Measurements from ENCODE around the gene GUCY2D.
A peak's percentile ranks its signal among the peaks of the same experiment; 100 is the strongest.

GUCY2D gene

GRCh38 chr17:7972131-7972785 is 30.2 kb upstream of the GUCY2D start:
- H3K27ac ChIP-seq (ENCODE audit: low read length): no peak overlapping the region
- 0 out of 2 replicates have a peak, but pooled peaks cover 1% of the 10 kb centered on the region for H3K27me3 ChIP-seq (ENCODE audit: control insufficient read depth, insufficient read depth, low read length)
- no peak overlapping the region for H3K4me3 ChIP-seq (ENCODE audit: low read length)
- no peak for DNase-seq (ENCODE audit: low read depth, low spot score)
- WGBS (ENCODE audit: insufficient coverage, insufficient read length): no CpG with 5 or more reads among the region's 8 CpGs
- H3K36me3 ChIP-seq (ENCODE audit: control insufficient read depth, insufficient read depth, low read length): no peaks in the 10 kb centered on the region
- no peaks in the 10 kb centered on the region for H3K4me1 ChIP-seq (ENCODE audit: control insufficient read depth, insufficient read depth, low read length)
- peaks cover 2% of the 10 kb centered on the region; the same call in 1 of the 2 replicates for H3K9me3 ChIP-seq (ENCODE audit: control insufficient read depth, insufficient read depth, low read length)

GRCh38 chr17:7974638-7975131 is 27.7 kb upstream of the GUCY2D start:
- no peak overlapping the region for H3K4me3 ChIP-seq (ENCODE audit: low read length)
- 0 out of 2 replicates have a peak, but pooled peaks cover 1% of the 10 kb centered on the region for H3K27me3 ChIP-seq (ENCODE audit: control insufficient read depth, insufficient read depth, low read length)
- no peaks in the 10 kb centered on the region for H3K4me1 ChIP-seq (ENCODE audit: control insufficient read depth, insufficient read depth, low read length)
- no peak overlapping the region for H3K27ac ChIP-seq (ENCODE audit: low read length)
- peaks cover 2% of the 10 kb centered on the region; the same call in 1 of the 2 replicates for H3K9me3 ChIP-seq (ENCODE audit: control insufficient read depth, insufficient read depth, low read length)
- DNase-seq (ENCODE audit: low read depth, low spot score): no peak
- H3K36me3 ChIP-seq (ENCODE audit: control insufficient read depth, insufficient read depth, low read length): no peaks in the 10 kb centered on the region

- Histone ChIP-seq H3K4me3 (ENCODE audit: low read length) (no peak overlapping the region), H3K36me3 (ENCODE audit: control insufficient read depth, insufficient read depth, low read length) (no peaks in the 10 kb centered on the region), H3K27ac (ENCODE audit: low read length) (no peak overlapping the region), H3K27me3 (ENCODE audit: control insufficient read depth, insufficient read depth, low read length) (no peaks in the 10 kb centered on the region), H3K4me1 (ENCODE audit: control insufficient read depth, insufficient read depth, low read length) (no peaks in the 10 kb centered on the region), H3K9me3 (ENCODE audit: control insufficient read depth, insufficient read depth, low read length) (peaks cover 2% of the 10 kb centered on the region; the same call in 1 of the 2 replicates)
- WGBS (ENCODE audit: insufficient coverage, insufficient read length): no CpG with 5 or more reads among the region's 4 CpGs
- DNase-seq (ENCODE audit: low read depth, low spot score): no peak
These were observed 25.4 kb upstream of the GUCY2D start for GRCh38 chr17:7977039-7977438.

- Histone ChIP-seq H3K4me1 (ENCODE audit: control insufficient read depth, insufficient read depth, low read length) (no peaks in the 10 kb centered on the region), H3K27me3 (ENCODE audit: control insufficient read depth, insufficient read depth, low read length) (no peaks in the 10 kb centered on the region), H3K9me3 (ENCODE audit: control insufficient read depth, insufficient read depth, low read length) (peaks cover 2% of the 10 kb centered on the region; the same call in 1 of the 2 replicates), H3K4me3 (ENCODE audit: low read length) (no peak overlapping the region), H3K27ac (ENCODE audit: low read length) (no peak overlapping the region), H3K36me3 (ENCODE audit: control insufficient read depth, insufficient read depth, low read length) (no peaks in the 10 kb centered on the region)
- WGBS (ENCODE audit: insufficient coverage, insufficient read length): no CpG with 5 or more reads among the region's 5 CpGs
- DNase-seq (ENCODE audit: low read depth, low spot score): no peak
These were observed 24.6 kb upstream of the GUCY2D start for GRCh38 chr17:7977805-7978204.

GRCh38 chr17:7982173-7982572 is 20.2 kb upstream of the GUCY2D start:
- Histone ChIP-seq H3K9me3 (ENCODE audit: control insufficient read depth, insufficient read depth, low read length) (no peaks in the 10 kb centered on the region), H3K4me3 (ENCODE audit: low read length) (no peak overlapping the region), H3K27ac (ENCODE audit: low read length) (no peak overlapping the region), H3K4me1 (ENCODE audit: control insufficient read depth, insufficient read depth, low read length) (no peaks in the 10 kb centered on the region), H3K36me3 (ENCODE audit: control insufficient read depth, insufficient read depth, low read length) (no peaks in the 10 kb centered on the region), H3K27me3 (ENCODE audit: control insufficient read depth, insufficient read depth, low read length) (no peaks in the 10 kb centered on the region)
- WGBS (ENCODE audit: insufficient coverage, insufficient read length): no CpG with 5 or more reads among the region's 7 CpGs
- no peak for DNase-seq (ENCODE audit: low read depth, low spot score)

- Histone ChIP-seq H3K4me1 (ENCODE audit: control insufficient read depth, insufficient read depth, low read length) (no peaks in the 10 kb centered on the region), H3K36me3 (ENCODE audit: control insufficient read depth, insufficient read depth, low read length) (no peaks in the 10 kb centered on the region), H3K27ac (ENCODE audit: low read length) (no peak overlapping the region), H3K9me3 (ENCODE audit: control insufficient read depth, insufficient read depth, low read length) (no peaks in the 10 kb centered on the region), H3K4me3 (ENCODE audit: low read length) (no peak overlapping the region), H3K27me3 (ENCODE audit: control insufficient read depth, insufficient read depth, low read length) (no peaks in the 10 kb centered on the region)
- WGBS (ENCODE audit: insufficient coverage, insufficient read length): no CpG with 5 or more reads among the region's 6 CpGs
- DNase-seq (ENCODE audit: low read depth, low spot score): no peak
These were observed 19.7 kb upstream of the GUCY2D start for GRCh38 chr17:7982666-7983065.

GRCh38 chr17:7984904-7985303 is 17.5 kb upstream of the GUCY2D start:
- Histone ChIP-seq H3K36me3 (ENCODE audit: control insufficient read depth, insufficient read depth, low read length) (no peaks in the 10 kb centered on the region), H3K4me3 (ENCODE audit: low read length) (no peak overlapping the region), H3K27me3 (ENCODE audit: control insufficient read depth, insufficient read depth, low read length) (no peaks in the 10 kb centered on the region), H3K27ac (ENCODE audit: low read length) (no peak overlapping the region), H3K4me1 (ENCODE audit: control insufficient read depth, insufficient read depth, low read length) (no peaks in the 10 kb centered on the region), H3K9me3 (ENCODE audit: control insufficient read depth, insufficient read depth, low read length) (no peaks in the 10 kb centered on the region)
- no CpG with 5 or more reads among the region's 9 CpGs for WGBS (ENCODE audit: insufficient coverage, insufficient read length)
- no peak for DNase-seq (ENCODE audit: low read depth, low spot score)

GRCh38 chr17:7987112-7987893 is 15.1 kb upstream of the GUCY2D start:
- Histone ChIP-seq H3K36me3 (ENCODE audit: control insufficient read depth, insufficient read depth, low read length) (no peaks in the 10 kb centered on the region), H3K27ac (ENCODE audit: low read length) (no peak overlapping the region), H3K4me3 (ENCODE audit: low read length) (no peak overlapping the region), H3K27me3 (ENCODE audit: control insufficient read depth, insufficient read depth, low read length) (no peaks in the 10 kb centered on the region), H3K4me1 (ENCODE audit: control insufficient read depth, insufficient read depth, low read length) (no peaks in the 10 kb centered on the region), H3K9me3 (ENCODE audit: control insufficient read depth, insufficient read depth, low read length) (no peaks in the 10 kb centered on the region)
- no peak for DNase-seq (ENCODE audit: low read depth, low spot score)
- no CpG with 5 or more reads among the region's 12 CpGs for WGBS (ENCODE audit: insufficient coverage, insufficient read length)

- WGBS (ENCODE audit: insufficient coverage, insufficient read length): no CpG with 5 or more reads among the region's 5 CpGs
- H3K27ac ChIP-seq (ENCODE audit: low read length): no peak overlapping the region
These were observed 13.7 kb upstream of the GUCY2D start for GRCh38 chr17:7988750-7989178.

GRCh38 chr17:7989781-7990655 is 12.4 kb upstream of the GUCY2D start:
- Histone ChIP-seq H3K4me1 (ENCODE audit: control insufficient read depth, insufficient read depth, low read length) (no peaks in the 10 kb centered on the region), H3K27me3 (ENCODE audit: control insufficient read depth, insufficient read depth, low read length) (no peaks in the 10 kb centered on the region), H3K4me3 (ENCODE audit: low read length) (peak overlapping the region; percentile 48; the same call in 1 of the 2 replicates), H3K27ac (ENCODE audit: low read length) (no peak overlapping the region), H3K9me3 (ENCODE audit: control insufficient read depth, insufficient read depth, low read length) (no peaks in the 10 kb centered on the region), H3K36me3 (ENCODE audit: control insufficient read depth, insufficient read depth, low read length) (no peaks in the 10 kb centered on the region)
- no CpG with 5 or more reads among the region's 59 CpGs for WGBS (ENCODE audit: insufficient coverage, insufficient read length)
- peak; percentile 79 for DNase-seq (ENCODE audit: low read depth, low spot score)

More at GRCh38 chr17:7988750-7989178, 13.7 kb upstream of the GUCY2D start:
- Histone ChIP-seq H3K9me3 (ENCODE audit: control insufficient read depth, insufficient read depth, low read length) (no peaks in the 10 kb centered on the region), H3K36me3 (ENCODE audit: control insufficient read depth, insufficient read depth, low read length) (no peaks in the 10 kb centered on the region), H3K4me3 (ENCODE audit: low read length) (no peak overlapping the region), H3K27me3 (ENCODE audit: control insufficient read depth, insufficient read depth, low read length) (no peaks in the 10 kb centered on the region), H3K4me1 (ENCODE audit: control insufficient read depth, insufficient read depth, low read length) (no peaks in the 10 kb centered on the region)
- DNase-seq (ENCODE audit: low read depth, low spot score): no peak

All from iPS DF 6.9 (cell line).